OCI-LY7 (cell line): ENCODE results near the gene ROBO1.

Source experiments
- EZH2phosphoT487 ChIP-seq: fragments of 200-600 bp; sonication (generic); IDR thresholded peaks from 2 replicates; pipeline ENCODE4 v1.6.1; 2018; ENCODE audit warnings: low read depth, borderline replicate concordance, mild to moderate bottlenecking, mixed run types, antibody characterized with exemption, low read length, moderate library complexity, mixed read lengths
- TF ChIP-seq, protein P1 (sequence below): fragments of 200-600 bp; sonication (generic); conservative IDR thresholded peaks from 2 replicates; pipeline ENCODE4 v1.5.1; 2014; ENCODE audit warnings: mild to moderate bottlenecking, antibody characterized with exemption, low read length, moderate library complexity, mixed read lengths

DNA sequence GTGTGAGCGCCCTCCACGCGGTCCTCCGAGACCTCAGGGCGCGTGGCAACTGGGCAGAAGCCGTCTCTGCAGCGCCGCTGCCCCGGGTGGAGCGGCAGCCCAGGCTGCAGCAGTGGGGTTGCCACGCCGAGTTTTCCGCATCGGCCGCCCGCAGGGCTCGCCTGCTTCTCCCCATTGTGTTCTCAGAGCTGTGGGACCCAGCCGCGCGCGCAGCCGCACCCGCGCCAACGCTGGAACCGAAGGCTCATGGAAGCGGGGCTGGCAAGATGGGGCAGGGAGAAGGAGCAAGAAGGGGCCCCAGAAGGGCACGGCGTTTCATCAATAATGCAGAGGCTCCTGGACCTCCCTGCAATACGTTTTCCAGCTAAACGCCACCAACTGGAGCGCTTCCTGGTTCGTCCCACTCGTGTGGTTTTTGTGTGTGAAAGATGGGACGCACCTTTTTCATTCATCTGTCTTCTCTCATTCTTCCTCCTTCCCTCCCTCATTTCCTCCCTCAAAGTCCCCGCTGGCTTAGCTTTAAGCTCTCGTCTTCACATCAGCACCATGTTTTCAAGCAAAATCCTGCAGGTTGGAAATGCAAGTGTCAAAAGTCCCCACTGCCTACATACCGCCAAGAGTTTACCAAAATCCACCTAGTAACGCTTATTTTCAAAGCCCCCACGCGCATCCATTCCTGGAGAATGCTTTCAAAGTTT, 1.2 kb downstream of the ROBO1 start:
- TF ChIP-seq, protein P1, sequence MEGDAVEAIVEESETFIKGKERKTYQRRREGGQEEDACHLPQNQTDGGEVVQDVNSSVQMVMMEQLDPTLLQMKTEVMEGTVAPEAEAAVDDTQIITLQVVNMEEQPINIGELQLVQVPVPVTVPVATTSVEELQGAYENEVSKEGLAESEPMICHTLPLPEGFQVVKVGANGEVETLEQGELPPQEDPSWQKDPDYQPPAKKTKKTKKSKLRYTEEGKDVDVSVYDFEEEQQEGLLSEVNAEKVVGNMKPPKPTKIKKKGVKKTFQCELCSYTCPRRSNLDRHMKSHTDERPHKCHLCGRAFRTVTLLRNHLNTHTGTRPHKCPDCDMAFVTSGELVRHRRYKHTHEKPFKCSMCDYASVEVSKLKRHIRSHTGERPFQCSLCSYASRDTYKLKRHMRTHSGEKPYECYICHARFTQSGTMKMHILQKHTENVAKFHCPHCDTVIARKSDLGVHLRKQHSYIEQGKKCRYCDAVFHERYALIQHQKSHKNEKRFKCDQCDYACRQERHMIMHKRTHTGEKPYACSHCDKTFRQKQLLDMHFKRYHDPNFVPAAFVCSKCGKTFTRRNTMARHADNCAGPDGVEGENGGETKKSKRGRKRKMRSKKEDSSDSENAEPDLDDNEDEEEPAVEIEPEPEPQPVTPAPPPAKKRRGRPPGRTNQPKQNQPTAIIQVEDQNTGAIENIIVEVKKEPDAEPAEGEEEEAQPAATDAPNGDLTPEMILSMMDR: no peak
- no peak for TF ChIP-seq EZH2phosphoT487
